ENCODE results near the gene TH.

DNA sequence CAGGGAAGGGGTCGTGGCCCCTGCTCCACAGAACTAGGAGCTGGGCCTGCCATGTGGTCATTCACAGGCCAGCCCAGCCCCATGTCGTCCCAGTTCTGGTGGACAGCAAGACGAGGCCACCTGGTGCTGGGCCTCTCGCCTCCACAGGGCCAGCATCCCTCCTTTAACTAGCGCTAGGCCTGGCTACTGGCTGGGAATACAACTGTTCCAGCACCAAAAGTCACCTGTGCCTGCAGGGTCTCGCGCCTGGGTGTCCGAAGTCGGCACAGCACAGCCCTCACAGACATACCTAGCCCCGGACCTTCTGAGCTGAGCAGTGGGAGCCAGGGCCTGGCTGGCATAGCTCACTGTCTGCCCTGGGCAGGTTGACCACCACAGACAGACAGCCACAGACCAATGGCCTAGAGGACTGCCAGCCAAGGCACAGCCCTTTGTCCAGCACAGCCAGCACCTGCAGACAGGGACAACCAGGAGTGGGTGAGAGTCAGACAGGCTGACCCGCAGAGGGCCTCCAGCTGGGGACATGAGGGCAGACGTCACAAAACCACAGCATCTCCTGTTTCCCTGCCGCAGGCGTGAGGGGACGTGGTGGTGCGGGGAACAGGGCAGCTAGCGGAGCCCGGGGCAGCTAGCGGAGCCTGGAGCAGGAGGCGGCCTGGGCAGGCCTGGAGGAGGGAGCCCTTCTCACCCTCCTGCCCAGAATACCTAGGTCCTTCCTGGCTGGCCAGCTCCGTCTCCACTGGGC, 27.2 kb upstream of the TH start:
- TF ChIP-seq, protein P1, sequence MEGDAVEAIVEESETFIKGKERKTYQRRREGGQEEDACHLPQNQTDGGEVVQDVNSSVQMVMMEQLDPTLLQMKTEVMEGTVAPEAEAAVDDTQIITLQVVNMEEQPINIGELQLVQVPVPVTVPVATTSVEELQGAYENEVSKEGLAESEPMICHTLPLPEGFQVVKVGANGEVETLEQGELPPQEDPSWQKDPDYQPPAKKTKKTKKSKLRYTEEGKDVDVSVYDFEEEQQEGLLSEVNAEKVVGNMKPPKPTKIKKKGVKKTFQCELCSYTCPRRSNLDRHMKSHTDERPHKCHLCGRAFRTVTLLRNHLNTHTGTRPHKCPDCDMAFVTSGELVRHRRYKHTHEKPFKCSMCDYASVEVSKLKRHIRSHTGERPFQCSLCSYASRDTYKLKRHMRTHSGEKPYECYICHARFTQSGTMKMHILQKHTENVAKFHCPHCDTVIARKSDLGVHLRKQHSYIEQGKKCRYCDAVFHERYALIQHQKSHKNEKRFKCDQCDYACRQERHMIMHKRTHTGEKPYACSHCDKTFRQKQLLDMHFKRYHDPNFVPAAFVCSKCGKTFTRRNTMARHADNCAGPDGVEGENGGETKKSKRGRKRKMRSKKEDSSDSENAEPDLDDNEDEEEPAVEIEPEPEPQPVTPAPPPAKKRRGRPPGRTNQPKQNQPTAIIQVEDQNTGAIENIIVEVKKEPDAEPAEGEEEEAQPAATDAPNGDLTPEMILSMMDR (IDR thresholded peaks at IDR 0.05; ENCODE audit: poor library complexity, severe bottlenecking), result no peak
- TF ChIP-seq POLR2AphosphoS5 (IDR thresholded peaks at IDR 0.05), result no peak
